ENCODE results near the gene SLC27A2. TPM values are rescaled to one million over a fixed set of nuclear protein-coding genes. Genes with fewer than 3 reads are reported as not detected.
"Not testable (repeated sequence)": the region's sequence is repeated elsewhere in the genome, so short reads cannot be mapped to it uniquely, and the experiment has no call there.

Gene SLC27A2
- polyA plus RNA-seq, 1 experiment, result 0.22 TPM

DNA sequence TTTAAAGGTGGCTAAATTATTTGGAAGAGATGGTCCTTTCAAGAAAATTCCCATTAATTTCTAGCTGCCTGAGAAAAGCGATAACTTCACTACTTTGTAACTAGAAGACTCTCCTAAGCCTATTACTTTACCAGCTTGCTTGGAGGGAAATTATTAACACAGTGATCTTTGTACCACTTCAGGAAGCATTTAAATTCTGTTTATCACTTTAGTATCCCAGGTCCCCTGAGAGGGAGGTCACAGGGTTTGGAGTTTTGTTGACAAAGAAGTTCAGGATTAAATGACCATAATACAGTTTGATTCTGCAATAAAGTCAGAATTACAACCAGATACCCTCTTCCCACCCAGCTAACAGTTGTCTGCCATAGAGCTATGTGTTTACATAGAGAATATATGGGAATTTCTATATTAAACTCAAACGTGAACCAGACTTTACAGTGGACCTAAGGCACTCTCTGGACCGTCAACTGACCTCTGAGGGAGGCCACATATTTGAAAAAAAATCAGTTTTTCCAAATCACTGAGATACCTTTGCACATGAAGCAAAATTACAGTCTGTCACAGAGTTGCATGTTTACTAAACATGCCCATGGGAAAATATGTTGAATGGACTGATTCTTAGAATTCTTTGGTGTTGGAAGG lies 3.0 kb downstream of the SLC27A2 start:
- TF ChIP-seq, protein P1, sequence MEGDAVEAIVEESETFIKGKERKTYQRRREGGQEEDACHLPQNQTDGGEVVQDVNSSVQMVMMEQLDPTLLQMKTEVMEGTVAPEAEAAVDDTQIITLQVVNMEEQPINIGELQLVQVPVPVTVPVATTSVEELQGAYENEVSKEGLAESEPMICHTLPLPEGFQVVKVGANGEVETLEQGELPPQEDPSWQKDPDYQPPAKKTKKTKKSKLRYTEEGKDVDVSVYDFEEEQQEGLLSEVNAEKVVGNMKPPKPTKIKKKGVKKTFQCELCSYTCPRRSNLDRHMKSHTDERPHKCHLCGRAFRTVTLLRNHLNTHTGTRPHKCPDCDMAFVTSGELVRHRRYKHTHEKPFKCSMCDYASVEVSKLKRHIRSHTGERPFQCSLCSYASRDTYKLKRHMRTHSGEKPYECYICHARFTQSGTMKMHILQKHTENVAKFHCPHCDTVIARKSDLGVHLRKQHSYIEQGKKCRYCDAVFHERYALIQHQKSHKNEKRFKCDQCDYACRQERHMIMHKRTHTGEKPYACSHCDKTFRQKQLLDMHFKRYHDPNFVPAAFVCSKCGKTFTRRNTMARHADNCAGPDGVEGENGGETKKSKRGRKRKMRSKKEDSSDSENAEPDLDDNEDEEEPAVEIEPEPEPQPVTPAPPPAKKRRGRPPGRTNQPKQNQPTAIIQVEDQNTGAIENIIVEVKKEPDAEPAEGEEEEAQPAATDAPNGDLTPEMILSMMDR (IDR thresholded peaks at IDR 0.05; ENCODE audit: insufficient read depth, low read depth, low read length), result no peak
- peaks cover 5% of the 10 kb centered on the region for H3K27me3 ChIP-seq (ENCODE audit: control insufficient read depth, insufficient read depth, low read length)
- POLR2A ChIA-PET, result interaction anchor here (0.6 kb wide), 1 partner anchor 596 kb away, joined by 5 read pairs; no protein-coding TSS in a partner anchor
- CTCF ChIA-PET, result no interaction called here
- no peak for DNase-seq (ENCODE audit: low read depth)
- H3K36me3 ChIP-seq (ENCODE audit: control insufficient read depth, insufficient read depth, low read length), result no peaks in the 10 kb centered on the region
- H3K4me3 ChIP-seq (ENCODE audit: low read depth, low read length), result no peak overlapping the region

DNA sequence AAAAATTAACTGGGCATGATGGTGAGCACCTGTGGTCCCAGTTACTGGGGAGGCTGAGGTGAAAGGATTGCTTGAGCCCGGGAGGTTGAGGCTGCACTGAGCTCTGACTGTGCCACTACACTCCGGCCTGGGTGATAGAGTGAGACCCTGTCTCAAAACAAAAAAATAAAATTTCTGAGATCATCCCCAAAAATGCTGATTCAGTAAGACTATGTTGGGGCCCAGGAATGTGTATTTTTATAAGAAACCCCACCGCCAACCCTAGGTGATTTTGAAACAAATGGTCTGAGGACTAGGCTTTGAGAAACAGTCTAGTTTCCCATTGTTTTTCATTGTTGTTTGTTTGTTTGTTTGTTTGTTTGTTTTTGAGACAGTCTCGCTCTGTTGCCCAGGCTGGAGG lies 4.1 kb downstream of the SLC27A2 start:
- no peak for DNase-seq (ENCODE audit: low read depth)
- peaks cover 1% of the 10 kb centered on the region; the same call in 1 of the 2 replicates for H3K27me3 ChIP-seq (ENCODE audit: control insufficient read depth, insufficient read depth, low read length)
- TF ChIP-seq, protein P1 (IDR thresholded peaks at IDR 0.05; ENCODE audit: insufficient read depth, low read depth, low read length), result no peak
- POLR2A ChIA-PET, result no interaction called here
- H3K4me3 ChIP-seq (ENCODE audit: low read depth, low read length), result no peak overlapping the region
- CTCF ChIA-PET, result interaction anchor here (0.6 to 1.2 kb wide), 3 partner anchors 21 to 359 kb away, joined by 3 to 5 read pairs (median 3); no protein-coding TSS in a partner anchor
- H3K36me3 ChIP-seq (ENCODE audit: control insufficient read depth, insufficient read depth, low read length), result no peaks in the 10 kb centered on the region

- DNase-seq (ENCODE audit: low read depth), result no peak
- Histone ChIP-seq H3K27me3 (ENCODE audit: control insufficient read depth, insufficient read depth, low read length) (peaks cover 1% of the 10 kb centered on the region; the same call in 1 of the 2 replicates), H3K4me3 (ENCODE audit: low read depth, low read length) (no peak overlapping the region), H3K36me3 (ENCODE audit: control insufficient read depth, insufficient read depth, low read length) (no peaks in the 10 kb centered on the region)
- ChIA-PET CTCF (no interaction called here), POLR2A (no interaction called here)
- TF ChIP-seq, protein P1 (IDR thresholded peaks at IDR 0.05; ENCODE audit: insufficient read depth, low read depth, low read length), result no peak
Observed at GRCh38 chr15:50186752-50187151, 4.8 kb downstream of the SLC27A2 start.

DNA sequence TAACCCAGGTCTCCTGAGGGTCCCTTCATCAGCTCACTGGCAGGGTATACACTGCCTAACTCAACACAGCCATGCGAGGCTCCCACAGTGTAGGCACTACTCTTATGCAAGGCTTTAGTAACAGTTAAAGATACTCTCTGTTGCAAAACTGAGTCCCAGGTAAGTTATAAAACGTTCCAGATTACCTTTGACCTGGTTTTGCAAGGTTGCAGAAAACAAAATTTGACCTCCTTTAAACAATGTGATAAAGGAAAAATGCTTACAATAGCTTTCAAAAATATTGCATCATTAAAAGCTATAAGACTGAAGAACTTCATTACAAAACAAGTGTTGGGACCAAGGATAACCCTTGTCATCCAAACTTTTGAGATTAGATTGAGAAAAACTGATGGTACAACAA lies 5.5 kb downstream of the SLC27A2 start:
- TF ChIP-seq, protein P1 (IDR thresholded peaks at IDR 0.05; ENCODE audit: insufficient read depth, low read depth, low read length), result no peak
- ChIA-PET POLR2A (interaction anchor here (0.7 kb wide), 1 partner anchor 17 kb away, joined by 24 read pairs; no protein-coding TSS in a partner anchor), CTCF (no interaction called here)
- DNase-seq (ENCODE audit: low read depth), result no peak
- no peak overlapping the region for H3K4me3 ChIP-seq (ENCODE audit: low read depth, low read length)
- H3K36me3 ChIP-seq (ENCODE audit: control insufficient read depth, insufficient read depth, low read length), result no peaks in the 10 kb centered on the region
- H3K27me3 ChIP-seq (ENCODE audit: control insufficient read depth, insufficient read depth, low read length), result peaks cover 1% of the 10 kb centered on the region; the same call in 1 of the 2 replicates

GRCh38 chr15:50187997-50188396 lies 6.0 kb downstream of the SLC27A2 start:
- DNase-seq (ENCODE audit: low read depth), result no peak
- Histone ChIP-seq H3K27me3 (ENCODE audit: control insufficient read depth, insufficient read depth, low read length) (peaks cover 1% of the 10 kb centered on the region; the same call in 1 of the 2 replicates), H3K36me3 (ENCODE audit: control insufficient read depth, insufficient read depth, low read length) (no peaks in the 10 kb centered on the region), H3K4me3 (ENCODE audit: low read depth, low read length) (no peak overlapping the region)
- ChIA-PET CTCF (no interaction called here), POLR2A (interaction anchor here (0.6 to 0.7 kb wide), 2 partner anchors 17 to 64 kb away, joined by 4 to 24 read pairs; no protein-coding TSS in a partner anchor)
- TF ChIP-seq, protein P1 (IDR thresholded peaks at IDR 0.05; ENCODE audit: insufficient read depth, low read depth, low read length), result no peak

GRCh38 chr15:50188793-50189192 lies 6.8 kb downstream of the SLC27A2 start:
- H3K4me3 ChIP-seq (ENCODE audit: low read depth, low read length); H3K27me3 ChIP-seq (ENCODE audit: control insufficient read depth, insufficient read depth, low read length); H3K36me3 ChIP-seq (ENCODE audit: control insufficient read depth, insufficient read depth, low read length); POLR2A ChIA-PET; DNase-seq (ENCODE audit: low read depth): not testable (repeated sequence)
- CTCF ChIA-PET, result interaction anchor here (1.2 kb wide), 1 partner anchor 23 kb away, joined by 3 read pairs; no protein-coding TSS in a partner anchor

Data from BJ (cell line).